GM18907 (cell line): ENCODE measurements around the gene TCP11L2.

Experiments
- ATAC-seq: cut with Tn5 transposase; IDR thresholded peaks from one replicate; pipeline ENCODE4 v1.9.1; 2021; ENCODE audit warnings: mild to moderate bottlenecking, moderate library complexity; ENCODE audit not compliant: unreplicated experiment

Gene TCP11L2

GRCh38 chr12:106387848-106388377, 85.4 kb downstream of the TCP11L2 start:
- ATAC-seq, result no peak

- ATAC-seq, result no peak
Measured at GRCh38 chr12:106389151-106389550, 86.6 kb downstream of the TCP11L2 start.

- ATAC-seq, result no peak
Measured at GRCh38 chr12:106392759-106393158, 90.2 kb downstream of the TCP11L2 start.
